ENCODE results near the gene ZBTB34.

Gene ZBTB34

DNA sequence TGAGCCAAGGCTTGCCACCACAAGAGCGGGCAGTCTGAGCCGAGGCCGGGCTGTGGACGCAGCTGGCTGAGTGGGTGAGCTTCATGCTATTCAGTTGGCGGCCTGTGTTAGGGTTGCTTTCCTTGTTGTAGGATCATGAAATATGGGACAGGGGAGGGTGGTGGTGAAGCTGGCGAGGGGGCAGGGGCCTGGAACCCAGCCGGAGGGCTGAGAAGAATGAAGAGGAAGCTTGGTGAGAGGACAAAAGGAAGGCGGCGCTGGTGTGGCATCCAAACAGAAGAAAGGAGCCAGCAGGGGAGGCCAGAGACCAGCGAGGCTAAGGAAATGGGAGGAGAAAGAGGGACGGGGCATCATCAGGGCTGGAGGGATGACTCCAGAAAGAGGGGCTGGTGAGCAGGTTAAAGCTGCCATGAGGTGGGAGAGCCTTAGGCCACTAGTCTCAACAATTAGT lies 72.5 kb downstream of the ZBTB34 start:
- DNase-seq = no peak

DNA sequence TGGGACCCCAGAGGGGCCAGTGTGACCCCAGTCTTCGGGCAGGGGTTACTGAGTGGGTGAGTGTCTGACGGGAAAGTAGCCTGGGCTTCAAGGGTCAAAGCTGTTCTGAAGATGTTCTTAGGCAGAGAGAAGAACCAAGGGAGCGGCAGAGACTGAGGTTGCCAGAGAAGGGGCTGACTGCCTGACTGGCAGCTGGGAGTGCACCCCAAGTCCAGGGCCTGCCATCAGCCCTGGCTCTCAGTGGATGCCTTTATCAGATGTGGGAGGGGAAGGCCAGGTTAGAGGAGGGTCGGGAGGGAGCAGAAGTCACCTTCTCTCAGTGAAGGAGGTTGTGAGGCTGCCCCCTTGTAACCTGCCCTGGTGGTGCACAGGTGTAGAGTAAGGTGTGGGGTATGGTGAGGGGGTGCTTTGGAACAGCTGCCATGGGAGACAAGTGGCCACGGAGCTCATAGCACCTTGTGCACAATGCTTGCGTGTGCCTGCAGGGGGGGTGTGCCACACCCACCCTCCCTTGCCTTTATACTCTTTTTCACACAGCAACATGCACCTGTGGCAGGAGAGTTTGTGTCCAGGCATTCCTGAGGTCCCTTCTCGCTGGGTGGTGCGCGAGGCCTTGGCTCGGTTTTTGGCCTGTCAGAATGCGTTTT lies 73.0 kb downstream of the ZBTB34 start:
- no peak for DNase-seq

DNA sequence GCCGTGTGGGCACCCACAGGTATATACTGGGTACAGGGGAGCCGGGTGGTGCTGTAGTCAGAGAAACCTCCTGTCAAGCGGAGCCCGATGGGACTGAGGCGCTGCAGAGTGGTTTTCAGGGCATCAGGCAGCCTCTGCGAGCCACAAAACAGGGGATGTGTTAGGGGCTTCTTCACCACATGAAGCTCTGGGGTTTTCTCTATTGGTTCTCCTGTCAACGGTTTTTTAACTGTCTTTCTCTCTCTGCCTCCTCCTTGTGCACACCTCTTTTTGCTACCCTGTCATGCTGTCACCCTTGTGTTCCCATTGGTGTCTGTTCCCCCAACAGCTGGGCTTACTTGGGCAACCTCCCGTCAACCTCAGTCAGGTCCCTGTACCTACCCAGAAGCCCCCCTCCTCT lies 74.0 kb downstream of the ZBTB34 start:
- no peak for DNase-seq
